Liver (tissue), 9 donors: ENCODE data around the gene IFNAR1. TPM values are rescaled to one million over a fixed set of nuclear protein-coding genes. Genes with fewer than 3 reads are reported as not detected.

Source experiments
- DNase-seq: peaks from one replicate; pipeline ENCODE4 v3.0.0-alpha.2; 2017; ENCODE audit warnings: low spot score
- H3K27ac ChIP-seq, 2 donors: one replicate each; pipeline ENCODE4 v1.7.0; 2013; ENCODE audit warnings: inconsistent platforms in 2 of 2, low read length in 2 of 2, control low read depth in 1 of 2, low read depth in 1 of 2, mild to moderate bottlenecking in 1 of 2
- H3K27me3 ChIP-seq, 4 donors: one replicate each; pipeline versions ENCODE4 v1.6.1 to v1.7.0; 2013; ENCODE audit warnings: low read length in 3 of 4, inconsistent platforms in 1 of 4, mild to moderate bottlenecking in 1 of 4, moderate library complexity in 1 of 4; ENCODE audit not compliant: control insufficient read depth in 4 of 4, insufficient read depth in 4 of 4
- H3K36me3 ChIP-seq, 4 donors: one replicate each; pipeline versions ENCODE4 v1.6.1 to v1.7.0; 2013; ENCODE audit warnings: low read length in 3 of 4, mild to moderate bottlenecking in 3 of 4, low read depth in 1 of 4, moderate library complexity in 1 of 4; ENCODE audit not compliant: control insufficient read depth in 4 of 4, insufficient read depth in 3 of 4
- H3K4me1 ChIP-seq, 4 donors: one replicate each; pipeline versions ENCODE4 v1.6.1 to v1.7.0; 2013; ENCODE audit warnings: low read length in 3 of 4, mild to moderate bottlenecking in 3 of 4, moderate library complexity in 1 of 4; ENCODE audit not compliant: control insufficient read depth in 4 of 4, insufficient read depth in 4 of 4
- H3K4me3 ChIP-seq, 3 donors: one replicate each; pipeline versions ENCODE4 v1.6.1 to v1.7.0; 2013; ENCODE audit warnings: low read length in 3 of 3, control low read depth in 1 of 3, low read depth in 1 of 3, mild to moderate bottlenecking in 1 of 3
- H3K9ac ChIP-seq, 2 donors: one replicate each; pipeline ENCODE4 v1.7.0; 2013; ENCODE audit warnings: low read length in 2 of 2, mild to moderate bottlenecking in 2 of 2, moderate library complexity in 2 of 2, control low read depth in 1 of 2, low read depth in 1 of 2
- H3K9me3 ChIP-seq, 4 donors: one replicate each; pipeline versions ENCODE4 v1.6.1 to v1.7.0; 2013; ENCODE audit warnings: low read length in 3 of 4; ENCODE audit not compliant: control insufficient read depth in 4 of 4
- ATF3 ChIP-seq: IDR thresholded peaks from 2 replicates; pipeline ENCODE4 v1.6.1; 2016; ENCODE audit warnings: antibody characterized with exemption
- FOXA1 ChIP-seq: IDR thresholded peaks from 2 replicates; pipeline ENCODE4 v1.6.1; 2016; ENCODE audit warnings: antibody characterized with exemption
- FOXA2 ChIP-seq: IDR thresholded peaks from 2 replicates; pipeline ENCODE4 v1.6.1; 2016; ENCODE audit warnings: antibody characterized with exemption
- GABPA ChIP-seq, 2 donors: IDR thresholded peaks in 1 of 2; conservative IDR thresholded peaks in 1 of 2; 2 replicates each; pipeline ENCODE4 v1.6.1; 2016; ENCODE audit warnings: antibody characterized with exemption in 2 of 2, mild to moderate bottlenecking in 1 of 2, moderate library complexity in 1 of 2
- HNF4G ChIP-seq: IDR thresholded peaks from 2 replicates; pipeline ENCODE4 v1.6.1; 2016; ENCODE audit warnings: antibody characterized with exemption
- JUND ChIP-seq, 2 donors: IDR thresholded peaks; 2 replicates each; pipeline ENCODE4 v1.6.1; 2016; ENCODE audit warnings: antibody characterized with exemption in 2 of 2
- NR2F2 ChIP-seq: IDR thresholded peaks from 2 replicates; pipeline ENCODE4 v1.6.1; 2016; ENCODE audit warnings: antibody characterized with exemption
- RAD21 ChIP-seq, 2 donors: IDR thresholded peaks; 2 replicates each; pipeline ENCODE4 v1.6.1; 2016; ENCODE audit warnings: antibody characterized with exemption in 2 of 2, mild to moderate bottlenecking in 2 of 2
- RXRA ChIP-seq, 2 donors: IDR thresholded peaks; 2 replicates each; pipeline ENCODE4 v1.6.1; 2017 to 2018; ENCODE audit warnings: antibody characterized with exemption in 2 of 2, mild to moderate bottlenecking in 1 of 2
- SP1 ChIP-seq: IDR thresholded peaks from 2 replicates; pipeline ENCODE4 v1.6.1; 2018; ENCODE audit warnings: antibody characterized with exemption, mild to moderate bottlenecking
- TAF1 ChIP-seq: conservative IDR thresholded peaks from 2 replicates; pipeline ENCODE4 v1.6.1; 2016; ENCODE audit warnings: antibody characterized with exemption, mild to moderate bottlenecking
- YY1 ChIP-seq: IDR thresholded peaks from 2 replicates; pipeline ENCODE4 v1.6.1; 2016; ENCODE audit warnings: antibody characterized with exemption, mild to moderate bottlenecking
- WGBS: extraction: QIAGEN DNeasy Blood & Tissue Kit; methylation state at CpG from one replicate; pipeline ENCODE4 v1.1.7; 2013; 5-methylcytosine and 5-hydroxymethylcytosine counted together
- polyA plus RNA-seq, 2 donors: library from polyadenylated mRNA; stranded (reverse) in 1 of 2; unstranded in 1 of 2; fragments of 200-250 nt in 1 of 2; fragments of >200 nt in 1 of 2; fragmentation: Nextera tagmentation in 1 of 2; extraction: Ambion mirVana in 1 of 2; gene quantifications; one replicate each; pipeline versions ENCODE4 v1.2.1 to v1.2.3, GENCODE V29; 2013 to 2015
- total RNA-seq, 2 donors: library from RNA; depleted of rRNA; stranded (reverse); fragments of >200 nt; gene quantifications; one replicate each; pipeline ENCODE4 v1.2.3, GENCODE V29; 2014
- TF ChIP-seq, protein P1 (sequence below): fragments of 150-350 bp; IDR thresholded peaks from 2 replicates; pipeline ENCODE4 v1.5.1; 2017; ENCODE audit warnings: improper control_type of control experiment, low read depth, low read length; ENCODE audit not compliant: missing input control
- TF ChIP-seq, protein P2 (sequence below): IDR thresholded peaks from 2 replicates; pipeline ENCODE4 v1.6.1; 2016; ENCODE audit warnings: antibody characterized with exemption
- TF ChIP-seq, protein P3 (sequence below): IDR thresholded peaks from 2 replicates; pipeline ENCODE4 v1.6.1; 2016; ENCODE audit warnings: antibody characterized with exemption
- TF ChIP-seq, protein P4 (sequence below): IDR thresholded peaks from 2 replicates; pipeline ENCODE4 v1.6.1; 2016; ENCODE audit warnings: antibody characterized with exemption, mild to moderate bottlenecking
- donor health status: healthy.
- donor health status: healthy.
- donor health status: healthy.
- donor health status: healthy.
- donor health status: healthy.

Gene IFNAR1
- total and polyA plus RNA-seq, 4 donors, result 31.1 to 54.3 (median 46.2) TPM

DNA sequence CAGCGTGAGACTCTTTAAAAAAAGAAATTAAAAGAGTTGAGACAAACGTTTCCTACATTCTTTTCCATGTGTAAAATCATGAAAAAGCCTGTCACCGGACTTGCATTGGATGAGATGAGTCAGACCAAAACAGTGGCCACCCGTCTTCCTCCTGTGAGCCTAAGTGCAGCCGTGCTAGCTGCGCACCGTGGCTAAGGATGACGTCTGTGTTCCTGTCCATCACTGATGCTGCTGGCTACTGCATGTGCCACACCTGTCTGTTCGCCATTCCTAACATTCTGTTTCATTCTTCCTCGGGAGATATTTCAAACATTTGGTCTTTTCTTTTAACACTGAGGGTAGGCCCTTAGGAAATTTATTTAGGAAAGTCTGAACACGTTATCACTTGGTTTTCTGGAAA, 31.2 kb downstream of the IFNAR1 start:
- TF ChIP-seq SP1, result no peak
- no peak for TF ChIP-seq TAF1
- TF ChIP-seq, protein P1, sequence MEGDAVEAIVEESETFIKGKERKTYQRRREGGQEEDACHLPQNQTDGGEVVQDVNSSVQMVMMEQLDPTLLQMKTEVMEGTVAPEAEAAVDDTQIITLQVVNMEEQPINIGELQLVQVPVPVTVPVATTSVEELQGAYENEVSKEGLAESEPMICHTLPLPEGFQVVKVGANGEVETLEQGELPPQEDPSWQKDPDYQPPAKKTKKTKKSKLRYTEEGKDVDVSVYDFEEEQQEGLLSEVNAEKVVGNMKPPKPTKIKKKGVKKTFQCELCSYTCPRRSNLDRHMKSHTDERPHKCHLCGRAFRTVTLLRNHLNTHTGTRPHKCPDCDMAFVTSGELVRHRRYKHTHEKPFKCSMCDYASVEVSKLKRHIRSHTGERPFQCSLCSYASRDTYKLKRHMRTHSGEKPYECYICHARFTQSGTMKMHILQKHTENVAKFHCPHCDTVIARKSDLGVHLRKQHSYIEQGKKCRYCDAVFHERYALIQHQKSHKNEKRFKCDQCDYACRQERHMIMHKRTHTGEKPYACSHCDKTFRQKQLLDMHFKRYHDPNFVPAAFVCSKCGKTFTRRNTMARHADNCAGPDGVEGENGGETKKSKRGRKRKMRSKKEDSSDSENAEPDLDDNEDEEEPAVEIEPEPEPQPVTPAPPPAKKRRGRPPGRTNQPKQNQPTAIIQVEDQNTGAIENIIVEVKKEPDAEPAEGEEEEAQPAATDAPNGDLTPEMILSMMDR, result no peak
- TF ChIP-seq ATF3, result no peak
- no peak for TF ChIP-seq RXRA (IDR thresholded peaks at IDR 0.05)
- TF ChIP-seq, protein P2, sequence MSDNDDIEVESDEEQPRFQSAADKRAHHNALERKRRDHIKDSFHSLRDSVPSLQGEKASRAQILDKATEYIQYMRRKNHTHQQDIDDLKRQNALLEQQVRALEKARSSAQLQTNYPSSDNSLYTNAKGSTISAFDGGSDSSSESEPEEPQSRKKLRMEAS, result no peak
- TF ChIP-seq YY1, result no peak
- TF ChIP-seq, protein P3, sequence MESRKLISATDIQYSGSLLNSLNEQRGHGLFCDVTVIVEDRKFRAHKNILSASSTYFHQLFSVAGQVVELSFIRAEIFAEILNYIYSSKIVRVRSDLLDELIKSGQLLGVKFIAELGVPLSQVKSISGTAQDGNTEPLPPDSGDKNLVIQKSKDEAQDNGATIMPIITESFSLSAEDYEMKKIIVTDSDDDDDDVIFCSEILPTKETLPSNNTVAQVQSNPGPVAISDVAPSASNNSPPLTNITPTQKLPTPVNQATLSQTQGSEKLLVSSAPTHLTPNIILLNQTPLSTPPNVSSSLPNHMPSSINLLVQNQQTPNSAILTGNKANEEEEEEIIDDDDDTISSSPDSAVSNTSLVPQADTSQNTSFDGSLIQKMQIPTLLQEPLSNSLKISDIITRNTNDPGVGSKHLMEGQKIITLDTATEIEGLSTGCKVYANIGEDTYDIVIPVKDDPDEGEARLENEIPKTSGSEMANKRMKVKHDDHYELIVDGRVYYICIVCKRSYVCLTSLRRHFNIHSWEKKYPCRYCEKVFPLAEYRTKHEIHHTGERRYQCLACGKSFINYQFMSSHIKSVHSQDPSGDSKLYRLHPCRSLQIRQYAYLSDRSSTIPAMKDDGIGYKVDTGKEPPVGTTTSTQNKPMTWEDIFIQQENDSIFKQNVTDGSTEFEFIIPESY, result no peak
- TF ChIP-seq JUND (IDR thresholded peaks at IDR 0.05), result no peak
- no peak for TF ChIP-seq GABPA (IDR thresholded peaks at IDR 0.05 in 1 of 2, conservative IDR thresholded peaks at IDR 0.05 in 1 of 2)
- TF ChIP-seq, protein P4, sequence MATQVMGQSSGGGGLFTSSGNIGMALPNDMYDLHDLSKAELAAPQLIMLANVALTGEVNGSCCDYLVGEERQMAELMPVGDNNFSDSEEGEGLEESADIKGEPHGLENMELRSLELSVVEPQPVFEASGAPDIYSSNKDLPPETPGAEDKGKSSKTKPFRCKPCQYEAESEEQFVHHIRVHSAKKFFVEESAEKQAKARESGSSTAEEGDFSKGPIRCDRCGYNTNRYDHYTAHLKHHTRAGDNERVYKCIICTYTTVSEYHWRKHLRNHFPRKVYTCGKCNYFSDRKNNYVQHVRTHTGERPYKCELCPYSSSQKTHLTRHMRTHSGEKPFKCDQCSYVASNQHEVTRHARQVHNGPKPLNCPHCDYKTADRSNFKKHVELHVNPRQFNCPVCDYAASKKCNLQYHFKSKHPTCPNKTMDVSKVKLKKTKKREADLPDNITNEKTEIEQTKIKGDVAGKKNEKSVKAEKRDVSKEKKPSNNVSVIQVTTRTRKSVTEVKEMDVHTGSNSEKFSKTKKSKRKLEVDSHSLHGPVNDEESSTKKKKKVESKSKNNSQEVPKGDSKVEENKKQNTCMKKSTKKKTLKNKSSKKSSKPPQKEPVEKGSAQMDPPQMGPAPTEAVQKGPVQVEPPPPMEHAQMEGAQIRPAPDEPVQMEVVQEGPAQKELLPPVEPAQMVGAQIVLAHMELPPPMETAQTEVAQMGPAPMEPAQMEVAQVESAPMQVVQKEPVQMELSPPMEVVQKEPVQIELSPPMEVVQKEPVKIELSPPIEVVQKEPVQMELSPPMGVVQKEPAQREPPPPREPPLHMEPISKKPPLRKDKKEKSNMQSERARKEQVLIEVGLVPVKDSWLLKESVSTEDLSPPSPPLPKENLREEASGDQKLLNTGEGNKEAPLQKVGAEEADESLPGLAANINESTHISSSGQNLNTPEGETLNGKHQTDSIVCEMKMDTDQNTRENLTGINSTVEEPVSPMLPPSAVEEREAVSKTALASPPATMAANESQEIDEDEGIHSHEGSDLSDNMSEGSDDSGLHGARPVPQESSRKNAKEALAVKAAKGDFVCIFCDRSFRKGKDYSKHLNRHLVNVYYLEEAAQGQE, result no peak
- Histone ChIP-seq H3K4me3 (no peak overlapping the region), H3K4me1 (peaks cover 0 to 5% (median 4%) of the 10 kb centered on the region in 4 donors), H3K27ac (no peak overlapping the region), H3K9me3 (no peaks in the 10 kb centered on the region), H3K9ac (no peak overlapping the region), H3K27me3 (no peaks in the 10 kb centered on the region), H3K36me3 (peaks cover 1 to 40% (median 21%) of the 10 kb centered on the region in 4 donors)
- 94% methylated on average over 11 of the region's 11 CpGs for WGBS
- no peak for DNase-seq

GRCh38 chr21:33357177-33357576, 32.4 kb downstream of the IFNAR1 start:
- Histone ChIP-seq H3K4me3 (no peak overlapping the region), H3K9me3 (no peaks in the 10 kb centered on the region), H3K27ac (no peak overlapping the region), H3K36me3 (peaks cover 1 to 38% (median 15%) of the 10 kb centered on the region in 4 donors), H3K9ac (no peak overlapping the region), H3K4me1 (peaks cover 0 to 16% (median 11%) of the 10 kb centered on the region in 4 donors), H3K27me3 (no peaks in the 10 kb centered on the region)
- 92% methylated on average over 8 of the region's 8 CpGs for WGBS
- DNase-seq, result no peak
- TF ChIP-seq HNF4G (no peak), ATF3 (no peak), RAD21 (IDR thresholded peaks at IDR 0.05) (no peak), YY1 (no peak), FOXA2 (no peak), JUND (IDR thresholded peaks at IDR 0.05) (no peak), FOXA1 (no peak), NR2F2 (no peak), RXRA (IDR thresholded peaks at IDR 0.05) (no peak)
- TF ChIP-seq, protein P2, result no peak
- TF ChIP-seq, protein P1, result no peak
- TF ChIP-seq, protein P3, result no peak
